ENCODE measurements around the gene MREG.
A peak's percentile ranks its signal among the peaks of the same experiment; 100 is the strongest.
"Not testable (repeated sequence)": the region's sequence is repeated elsewhere in the genome, so short reads cannot be mapped to it uniquely, and the experiment has no call there.

The MREG gene

GRCh38 chr2:216012133-216012829 is 1.1 kb downstream of the MREG start:
- H3K79me2 ChIP-seq (ENCODE audit: control insufficient read depth, insufficient read depth, low read length, poor library complexity) = peaks cover 5% of the 10 kb centered on the region
- no peak overlapping the region for H2BK12ac ChIP-seq (ENCODE audit: low read length)
- no peak overlapping the region for H2BK120ac ChIP-seq (ENCODE audit: insufficient read depth, low read length, poor library complexity)
- H3K4me3 ChIP-seq (ENCODE audit: low read depth, low read length) = no peak overlapping the region
- no peak overlapping the region for H2BK5ac ChIP-seq (ENCODE audit: low read depth, low read length, poor library complexity)
- H3K14ac ChIP-seq (ENCODE audit: low read length) = no peak overlapping the region
- no peak overlapping the region for H3K23ac ChIP-seq (ENCODE audit: low read length)
- peak overlapping the region; percentile 97 for H3K4me2 ChIP-seq (ENCODE audit: low read length)
- H4K12ac ChIP-seq (ENCODE audit: low read depth, low read length) = no peak overlapping the region
- H2AFZ ChIP-seq (ENCODE audit: insufficient read depth, low read length, poor library complexity) = no peak overlapping the region
- peak overlapping the region; percentile 79 for H3K27ac ChIP-seq (ENCODE audit: low read depth, low read length)
- H3K9me3 ChIP-seq (ENCODE audit: insufficient read depth, low read depth, low read length) = no peaks in the 10 kb centered on the region
- H3K27me3 ChIP-seq (ENCODE audit: insufficient read depth, low read length) = no peaks in the 10 kb centered on the region
- no peak overlapping the region for H3K4ac ChIP-seq (ENCODE audit: low read depth, low read length)
- H3K18ac ChIP-seq (ENCODE audit: low read length) = no peak overlapping the region
- no peak overlapping the region for H4K8ac ChIP-seq (ENCODE audit: low read depth, low read length)
- no peak overlapping the region for H2AK5ac ChIP-seq (ENCODE audit: low read length)
- no peak overlapping the region for H3K9ac ChIP-seq (ENCODE audit: low read length)
- H3K36me3 ChIP-seq (ENCODE audit: control insufficient read depth in 1 of 2, insufficient read depth in 2 of 2, low read length in 2 of 2) = no peaks in the 10 kb centered on the region
- H3K4me1 ChIP-seq (ENCODE audit: control insufficient read depth in 1 of 2, insufficient read depth in 2 of 2, low read length in 2 of 2) = no peaks in the 10 kb centered on the region
- DNase-seq = peak; percentile 70 to 96
- whole genome bisulfite sequencing (ENCODE audit: extremely low coverage, insufficient coverage, insufficient read length) = no CpG with 5 or more reads among the region's 6 CpGs
- H4K91ac ChIP-seq (ENCODE audit: low read depth, low read length) = no peak overlapping the region
- H3K79me1 ChIP-seq (ENCODE audit: low read length) = peaks cover 9% of the 10 kb centered on the region

GRCh38 chr2:216009215-216009614 is 4.1 kb downstream of the MREG start:
- no CpG with 5 or more reads among the region's 2 CpGs for WGBS (ENCODE audit: extremely low coverage, insufficient coverage, insufficient read length)
- not testable (repeated sequence) for H3K4me3 ChIP-seq (ENCODE audit: low read depth, low read length); H2AK5ac ChIP-seq (ENCODE audit: low read length); H4K12ac ChIP-seq (ENCODE audit: low read depth, low read length); H3K4me1 ChIP-seq (ENCODE audit: control insufficient read depth in 1 of 2, insufficient read depth in 2 of 2, low read length in 2 of 2); H3K27me3 ChIP-seq (ENCODE audit: insufficient read depth, low read length); H2BK120ac ChIP-seq (ENCODE audit: insufficient read depth, low read length, poor library complexity); H3K4ac ChIP-seq (ENCODE audit: low read depth, low read length); H3K4me2 ChIP-seq (ENCODE audit: low read length); H4K91ac ChIP-seq (ENCODE audit: low read depth, low read length); H3K27ac ChIP-seq (ENCODE audit: low read depth, low read length); H3K18ac ChIP-seq (ENCODE audit: low read length); H3K14ac ChIP-seq (ENCODE audit: low read length); H2BK5ac ChIP-seq (ENCODE audit: low read depth, low read length, poor library complexity); H2AFZ ChIP-seq (ENCODE audit: insufficient read depth, low read length, poor library complexity); H3K79me2 ChIP-seq (ENCODE audit: control insufficient read depth, insufficient read depth, low read length, poor library complexity); H4K8ac ChIP-seq (ENCODE audit: low read depth, low read length); DNase-seq; H3K9me3 ChIP-seq (ENCODE audit: insufficient read depth, low read depth, low read length); H3K23ac ChIP-seq (ENCODE audit: low read length); H3K9ac ChIP-seq (ENCODE audit: low read length); H2BK12ac ChIP-seq (ENCODE audit: low read length); H3K36me3 ChIP-seq (ENCODE audit: control insufficient read depth in 1 of 2, insufficient read depth in 2 of 2, low read length in 2 of 2)
- peaks cover 10% of the 10 kb centered on the region for H3K79me1 ChIP-seq (ENCODE audit: low read length)

GRCh38 chr2:216008387-216008786 is 5.0 kb downstream of the MREG start:
- no peak for DNase-seq
- H2BK5ac ChIP-seq (ENCODE audit: low read depth, low read length, poor library complexity) = no peak overlapping the region
- H3K36me3 ChIP-seq (ENCODE audit: control insufficient read depth in 1 of 2, insufficient read depth in 2 of 2, low read length in 2 of 2) = no peaks in the 10 kb centered on the region
- H3K4me2 ChIP-seq (ENCODE audit: low read length) = no peak overlapping the region
- H4K12ac ChIP-seq (ENCODE audit: low read depth, low read length) = no peak overlapping the region
- no peaks in the 10 kb centered on the region for H3K9me3 ChIP-seq (ENCODE audit: insufficient read depth, low read depth, low read length)
- no peak overlapping the region for H2BK12ac ChIP-seq (ENCODE audit: low read length)
- no peak overlapping the region for H2AFZ ChIP-seq (ENCODE audit: insufficient read depth, low read length, poor library complexity)
- no peak overlapping the region for H3K23ac ChIP-seq (ENCODE audit: low read length)
- H3K4ac ChIP-seq (ENCODE audit: low read depth, low read length) = no peak overlapping the region
- H3K79me1 ChIP-seq (ENCODE audit: low read length) = peaks cover 10% of the 10 kb centered on the region
- H3K18ac ChIP-seq (ENCODE audit: low read length) = no peak overlapping the region
- H3K9ac ChIP-seq (ENCODE audit: low read length) = no peak overlapping the region
- no peak overlapping the region for H4K8ac ChIP-seq (ENCODE audit: low read depth, low read length)
- no peak overlapping the region for H4K91ac ChIP-seq (ENCODE audit: low read depth, low read length)
- H3K14ac ChIP-seq (ENCODE audit: low read length) = no peak overlapping the region
- peaks cover 0 to 10% of the 10 kb centered on the region in 2 experiments for H3K4me1 ChIP-seq (ENCODE audit: control insufficient read depth in 1 of 2, insufficient read depth in 2 of 2, low read length in 2 of 2)
- H2BK120ac ChIP-seq (ENCODE audit: insufficient read depth, low read length, poor library complexity) = no peak overlapping the region
- peaks cover 5% of the 10 kb centered on the region for H3K79me2 ChIP-seq (ENCODE audit: control insufficient read depth, insufficient read depth, low read length, poor library complexity)
- no peaks in the 10 kb centered on the region for H3K27me3 ChIP-seq (ENCODE audit: insufficient read depth, low read length)
- no CpG with 5 or more reads among the region's 3 CpGs for WGBS (ENCODE audit: extremely low coverage, insufficient coverage, insufficient read length)
- H2AK5ac ChIP-seq (ENCODE audit: low read length) = no peak overlapping the region
- H3K4me3 ChIP-seq (ENCODE audit: low read depth, low read length) = no peak overlapping the region
- H3K27ac ChIP-seq (ENCODE audit: low read depth, low read length) = no peak overlapping the region

GRCh38 chr2:216006164-216006663 is 7.1 kb downstream of the MREG start:
- no peak overlapping the region for H3K14ac ChIP-seq (ENCODE audit: low read length)
- H3K79me2 ChIP-seq (ENCODE audit: control insufficient read depth, insufficient read depth, low read length, poor library complexity) = peaks cover 3% of the 10 kb centered on the region
- no peak overlapping the region for H2BK12ac ChIP-seq (ENCODE audit: low read length)
- no peaks in the 10 kb centered on the region for H3K27me3 ChIP-seq (ENCODE audit: insufficient read depth, low read length)
- H3K9me3 ChIP-seq (ENCODE audit: insufficient read depth, low read depth, low read length) = no peaks in the 10 kb centered on the region
- no peaks in the 10 kb centered on the region for H3K36me3 ChIP-seq (ENCODE audit: control insufficient read depth in 1 of 2, insufficient read depth in 2 of 2, low read length in 2 of 2)
- H3K18ac ChIP-seq (ENCODE audit: low read length) = no peak overlapping the region
- peak overlapping the region; percentile 1 for H3K27ac ChIP-seq (ENCODE audit: low read depth, low read length)
- H3K9ac ChIP-seq (ENCODE audit: low read length) = no peak overlapping the region
- H3K23ac ChIP-seq (ENCODE audit: low read length) = no peak overlapping the region
- no CpG with 5 or more reads among the region's 10 CpGs for WGBS (ENCODE audit: extremely low coverage, insufficient coverage, insufficient read length)
- H2BK5ac ChIP-seq (ENCODE audit: low read depth, low read length, poor library complexity) = peak overlapping the region; percentile 13
- H3K4me1 ChIP-seq (ENCODE audit: control insufficient read depth in 1 of 2, insufficient read depth in 2 of 2, low read length in 2 of 2) = peaks cover 8 to 18% of the 10 kb centered on the region in 2 experiments
- H3K79me1 ChIP-seq (ENCODE audit: low read length) = peaks cover 2% of the 10 kb centered on the region
- H2BK120ac ChIP-seq (ENCODE audit: insufficient read depth, low read length, poor library complexity) = peak overlapping the region; percentile 61
- no peak overlapping the region for H2AK5ac ChIP-seq (ENCODE audit: low read length)
- H4K8ac ChIP-seq (ENCODE audit: low read depth, low read length) = no peak overlapping the region
- H3K4ac ChIP-seq (ENCODE audit: low read depth, low read length) = peak overlapping the region; percentile 23
- no peak overlapping the region for H2AFZ ChIP-seq (ENCODE audit: insufficient read depth, low read length, poor library complexity)
- H3K4me3 ChIP-seq (ENCODE audit: low read depth, low read length) = no peak overlapping the region
- H4K12ac ChIP-seq (ENCODE audit: low read depth, low read length) = no peak overlapping the region
- no peak overlapping the region for H3K4me2 ChIP-seq (ENCODE audit: low read length)
- peak; percentile 34 to 46 for DNase-seq
- H4K91ac ChIP-seq (ENCODE audit: low read depth, low read length) = no peak overlapping the region
